Right atrium auricular region (tissue), 2 donors: Measurements from ENCODE around the gene PPP6R3. TPM values are rescaled to one million over a fixed set of nuclear protein-coding genes. Genes with fewer than 3 reads are reported as not detected.

Source experiments
- DNase-seq: peaks from one replicate; pipeline ENCODE4 v3.0.0-alpha.2; 2019; ENCODE audit warnings: low spot score
- H3K27ac ChIP-seq, 2 donors: fragments of 200-600 bp; sonication (generic); 1 replicate in 1 of 2; 2 replicates in 1 of 2; pipeline ENCODE4 v1.5.1; 2016 to 2019
- H3K27me3 ChIP-seq, 2 donors: fragments of 200-600 bp; sonication (generic); one replicate each; pipeline versions ENCODE4 v1.5.1 to v1.6.0; 2017 to 2019
- H3K36me3 ChIP-seq: fragments of 200-600 bp; sonication (generic); one replicate; pipeline ENCODE4 v1.5.1; 2016
- H3K4me1 ChIP-seq, 2 donors: fragments of 200-600 bp; sonication (generic); one replicate each; pipeline versions ENCODE4 v1.5.1 to v1.6.0; 2017 to 2019
- H3K4me3 ChIP-seq, 2 donors: fragments of 200-600 bp; sonication (generic); 1 replicate in 1 of 2; 2 replicates in 1 of 2; pipeline ENCODE4 v1.5.1; 2017 to 2019; ENCODE audit warnings: mild to moderate bottlenecking in 1 of 2, moderate library complexity in 1 of 2
- H3K9me3 ChIP-seq, 2 donors: fragments of 200-600 bp; sonication (generic); one replicate each; pipeline ENCODE4 v1.5.1; 2019
- CTCF ChIP-seq, 2 donors: fragments of 200-600 bp; sonication (generic); IDR thresholded peaks; one replicate each; pipeline ENCODE4 v1.5.1; 2019; ENCODE audit warnings: antibody characterized with exemption in 2 of 2
- total RNA-seq, 2 donors: library from RNA; depleted of rRNA; stranded (reverse); fragments of >200 nt; gene quantifications; one replicate each; pipeline ENCODE4 v1.1.0, GENCODE V29; 2016

The PPP6R3 gene
- total RNA-seq, 2 donors from 2014 or later = 81.1 to 95.2 TPM

GRCh38 chr11:68653486-68654430 is 193.2 kb downstream of the PPP6R3 start:
- Histone ChIP-seq H3K4me1 (no peaks in the 10 kb centered on the region), H3K27ac (no peak overlapping the region), H3K4me3 (no peak overlapping the region), H3K36me3 (no peaks in the 10 kb centered on the region), H3K9me3 (peaks cover 0 to 13% of the 10 kb centered on the region in 2 donors), H3K27me3 (no peaks in the 10 kb centered on the region)
- no peak for TF ChIP-seq CTCF (IDR thresholded peaks at IDR 0.05)
- DNase-seq = no peak

DNA sequence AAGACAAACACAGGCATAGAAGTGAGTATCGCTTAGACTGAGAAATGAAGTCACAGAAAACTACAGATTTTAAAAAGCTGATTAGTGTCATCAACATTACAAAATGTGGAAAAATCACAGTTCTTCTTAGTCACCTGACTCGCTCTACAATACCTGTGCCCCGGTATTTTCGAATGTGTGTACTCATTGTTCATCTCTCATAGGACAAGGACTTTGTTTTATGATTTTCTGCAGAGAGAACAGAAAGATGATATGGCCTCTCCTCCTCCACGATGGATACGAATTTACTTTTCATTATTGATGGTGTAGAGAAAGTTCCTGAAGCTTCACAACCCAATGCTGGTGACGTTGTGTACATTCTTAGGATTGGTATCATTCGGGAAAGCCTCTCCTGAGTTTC is 194.4 kb downstream of the PPP6R3 start:
- H3K36me3 ChIP-seq = no peaks in the 10 kb centered on the region
- no peak overlapping the region for H3K27ac ChIP-seq
- H3K9me3 ChIP-seq = peaks cover 0 to 13% of the 10 kb centered on the region in 2 donors
- no peak for TF ChIP-seq CTCF (IDR thresholded peaks at IDR 0.05)
- no peak overlapping the region for H3K4me3 ChIP-seq
- H3K4me1 ChIP-seq = peaks cover 0 to 7% of the 10 kb centered on the region in 2 donors
- H3K27me3 ChIP-seq = no peaks in the 10 kb centered on the region
- DNase-seq = no peak

GRCh38 chr11:68655406-68655805 is 194.9 kb downstream of the PPP6R3 start:
- H3K9me3 ChIP-seq = peaks cover 0 to 13% of the 10 kb centered on the region in 2 donors
- TF ChIP-seq CTCF (IDR thresholded peaks at IDR 0.05) = no peak
- no peak overlapping the region for H3K4me3 ChIP-seq
- no peaks in the 10 kb centered on the region for H3K27me3 ChIP-seq
- no peak for DNase-seq
- peaks cover 0 to 7% of the 10 kb centered on the region in 2 donors for H3K4me1 ChIP-seq
- H3K36me3 ChIP-seq = no peaks in the 10 kb centered on the region
- H3K27ac ChIP-seq = no peak overlapping the region

DNA sequence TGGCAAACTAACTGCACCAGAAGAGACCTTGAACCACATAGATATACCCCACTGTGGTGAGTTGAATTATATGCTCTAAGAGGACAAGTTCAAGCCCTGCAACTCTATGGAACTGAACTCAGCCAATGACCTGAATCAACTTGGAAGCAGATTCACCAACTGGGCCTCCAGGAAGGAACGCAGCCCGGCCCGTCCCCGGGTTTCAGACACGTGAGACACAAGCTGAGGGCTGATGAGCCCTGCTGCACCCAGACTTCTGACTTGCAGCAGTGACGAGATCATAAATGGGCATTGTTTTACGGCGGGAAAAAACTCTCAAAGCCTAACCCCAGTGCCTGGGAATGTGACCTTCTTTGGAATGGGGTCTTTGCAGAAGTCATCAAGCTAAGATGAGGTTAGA is 195.3 kb downstream of the PPP6R3 start:
- TF ChIP-seq CTCF (IDR thresholded peaks at IDR 0.05) = no peak
- H3K36me3 ChIP-seq = no peaks in the 10 kb centered on the region
- no peak for DNase-seq

GRCh38 chr11:68657021-68657780 is 196.6 kb downstream of the PPP6R3 start:
- peaks cover 0 to 7% of the 10 kb centered on the region in 2 donors for H3K4me1 ChIP-seq
- no peak for DNase-seq
- H3K27ac ChIP-seq = no peak overlapping the region
- no peaks in the 10 kb centered on the region for H3K36me3 ChIP-seq
- H3K9me3 ChIP-seq = peaks cover 0 to 13% of the 10 kb centered on the region in 2 donors
- TF ChIP-seq CTCF (IDR thresholded peaks at IDR 0.05) = no peak
- no peak overlapping the region for H3K4me3 ChIP-seq
- no peaks in the 10 kb centered on the region for H3K27me3 ChIP-seq

More for the DNA sequence above, 195.3 kb downstream of the PPP6R3 start:
- Histone ChIP-seq H3K27me3 (no peaks in the 10 kb centered on the region), H3K9me3 (peaks cover 0 to 13% of the 10 kb centered on the region in 2 donors), H3K4me3 (no peak overlapping the region), H3K27ac (no peak overlapping the region), H3K4me1 (peaks cover 0 to 7% of the 10 kb centered on the region in 2 donors)
